DMS 273 treated with DMSO at 0.1 percent for 48 hours (cell line): ENCODE measurements around the gene ALLC.

Source experiments
- DNase-seq: peaks from one replicate; lab custom pipeline; 2025; lab: John Stamatoyannopoulos, UW

Gene ALLC

GRCh38 chr2:3751806-3752205 lies 93.8 kb downstream of the ALLC start:
- DNase-seq, result no peak
